ENCODE measurements around the gene VASN. TPM values are rescaled to one million over a fixed set of nuclear protein-coding genes. Genes with fewer than 3 reads are reported as not detected.

Gene VASN
- total and polyA plus RNA-seq, 9 of the 15 experiments (the other 6 are each of a cell fraction or from before 2014, with no cell fraction given), result 0.01 to 2.5 (median 0.41) TPM; not detected in 1

- TF ChIP-seq ZBTB33 (CRISPR knock-in tag; IDR thresholded peaks at IDR 0.05), result peak; percentile 60; the same call in 1 of the 2 replicates
- peak; percentile 63 for TF ChIP-seq DACH1 (IDR thresholded peaks at IDR 0.05; ENCODE audit: partially characterized antibody)
- no peak for TF ChIP-seq TRIM25 (IDR thresholded peaks at IDR 0.05; ENCODE audit: borderline replicate concordance)
- TF ChIP-seq ZNF311 (CRISPR knock-in tag; IDR thresholded peaks at IDR 0.05), result no peak
- TF ChIP-seq E2F6 (IDR thresholded peaks at IDR 0.05; ENCODE audit: borderline replicate concordance in 1 of 2, extremely low read depth in 1 of 2, insufficient read depth in 1 of 2, insufficient read length in 1 of 2, low read depth in 1 of 2, low read length in 1 of 2, poor library complexity in 1 of 2, severe bottlenecking in 1 of 2), result no peak
- no peak for TF ChIP-seq ZBTB43 (CRISPR knock-in tag; IDR thresholded peaks at IDR 0.05)
- peak; percentile 96 for TF ChIP-seq TFAP4 (CRISPR knock-in tag; IDR thresholded peaks at IDR 0.05; ENCODE audit: borderline replicate concordance)
- TF ChIP-seq SETDB1 (IDR thresholded peaks at IDR 0.05; ENCODE audit: low read length), result no peak
- TF ChIP-seq STAT6 (CRISPR knock-in tag; IDR thresholded peaks at IDR 0.05), result no peak
- no peak for TF ChIP-seq TAF1 (IDR thresholded peaks at IDR 0.05; ENCODE audit: control insufficient read depth, extremely low read depth, insufficient read depth, low read length, severe bottlenecking)
- peak; percentile 33; the same call in 1 of the 2 replicates for TF ChIP-seq BHLHE40 (IDR thresholded peaks at IDR 0.05; ENCODE audit: low read length)
- TF ChIP-seq CTCFL (IDR thresholded peaks at IDR 0.05; ENCODE audit: borderline replicate concordance, insufficient read depth, low read depth, low read length, poor library complexity, severe bottlenecking), result peak; percentile 78
Measured at GRCh38 chr16:4330277-4330874, 41.3 kb upstream of the VASN start (continued).

Measured in K562 (cell line).